VCaP (cell line): Measurements from ENCODE around the gene PSMG2.
"Not testable (repeated sequence)": the region's sequence is repeated elsewhere in the genome, so short reads cannot be mapped to it uniquely, and the experiment has no call there.

ENCODE experiments used
- H3K27ac ChIP-seq: fragments of 450-650 bp; 2 replicates; pipeline ENCODE4 v1.5.1; 2017
- TF ChIP-seq, protein P1 (sequence below): fragments of 450-650 bp; conservative IDR thresholded peaks from 2 replicates; pipeline ENCODE4 v1.5.1; 2017; ENCODE audit warnings: mild to moderate bottlenecking, moderate library complexity

PSMG2 gene

DNA sequence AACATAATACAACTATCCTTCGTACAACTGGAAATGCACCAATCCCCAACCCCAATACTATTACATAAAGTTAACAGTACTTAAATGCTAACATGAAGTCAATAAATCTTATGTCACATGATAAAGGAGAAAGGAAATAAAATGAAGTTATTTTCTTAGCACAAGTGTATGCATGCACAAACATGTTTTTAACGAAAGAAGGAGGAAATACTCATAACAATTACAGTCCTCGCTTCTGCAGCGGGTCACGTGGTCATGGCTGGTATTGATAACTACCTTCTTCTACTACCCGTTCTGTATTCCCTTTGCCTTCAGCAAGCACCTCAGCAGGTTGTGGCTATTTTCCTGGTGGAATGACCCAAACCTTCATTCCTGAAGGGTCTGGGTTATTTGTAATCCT is 51.7 kb downstream of the PSMG2 start:
- no peak overlapping the region for H3K27ac ChIP-seq
- TF ChIP-seq, protein P1, sequence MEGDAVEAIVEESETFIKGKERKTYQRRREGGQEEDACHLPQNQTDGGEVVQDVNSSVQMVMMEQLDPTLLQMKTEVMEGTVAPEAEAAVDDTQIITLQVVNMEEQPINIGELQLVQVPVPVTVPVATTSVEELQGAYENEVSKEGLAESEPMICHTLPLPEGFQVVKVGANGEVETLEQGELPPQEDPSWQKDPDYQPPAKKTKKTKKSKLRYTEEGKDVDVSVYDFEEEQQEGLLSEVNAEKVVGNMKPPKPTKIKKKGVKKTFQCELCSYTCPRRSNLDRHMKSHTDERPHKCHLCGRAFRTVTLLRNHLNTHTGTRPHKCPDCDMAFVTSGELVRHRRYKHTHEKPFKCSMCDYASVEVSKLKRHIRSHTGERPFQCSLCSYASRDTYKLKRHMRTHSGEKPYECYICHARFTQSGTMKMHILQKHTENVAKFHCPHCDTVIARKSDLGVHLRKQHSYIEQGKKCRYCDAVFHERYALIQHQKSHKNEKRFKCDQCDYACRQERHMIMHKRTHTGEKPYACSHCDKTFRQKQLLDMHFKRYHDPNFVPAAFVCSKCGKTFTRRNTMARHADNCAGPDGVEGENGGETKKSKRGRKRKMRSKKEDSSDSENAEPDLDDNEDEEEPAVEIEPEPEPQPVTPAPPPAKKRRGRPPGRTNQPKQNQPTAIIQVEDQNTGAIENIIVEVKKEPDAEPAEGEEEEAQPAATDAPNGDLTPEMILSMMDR: no peak

DNA sequence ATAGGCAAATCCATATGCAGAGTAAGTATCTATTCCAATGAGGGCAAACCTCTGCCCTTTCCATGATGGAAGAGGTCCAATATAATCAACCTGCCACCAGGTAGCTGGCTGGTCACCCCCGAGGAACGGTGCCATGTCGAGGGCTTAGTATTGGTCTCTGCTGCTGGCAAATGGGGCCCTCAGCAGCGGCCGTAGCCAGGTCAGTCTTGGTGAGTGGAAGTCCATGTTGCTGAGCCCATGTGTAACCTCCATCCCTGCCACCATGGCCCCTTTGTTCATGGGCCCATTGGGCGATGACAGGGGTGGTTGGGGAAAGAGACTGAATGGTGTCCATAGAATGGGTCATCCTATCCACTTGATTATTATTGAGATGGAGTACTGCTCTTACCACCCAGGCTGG is 52.8 kb downstream of the PSMG2 start:
- not testable (repeated sequence) for H3K27ac ChIP-seq

DNA sequence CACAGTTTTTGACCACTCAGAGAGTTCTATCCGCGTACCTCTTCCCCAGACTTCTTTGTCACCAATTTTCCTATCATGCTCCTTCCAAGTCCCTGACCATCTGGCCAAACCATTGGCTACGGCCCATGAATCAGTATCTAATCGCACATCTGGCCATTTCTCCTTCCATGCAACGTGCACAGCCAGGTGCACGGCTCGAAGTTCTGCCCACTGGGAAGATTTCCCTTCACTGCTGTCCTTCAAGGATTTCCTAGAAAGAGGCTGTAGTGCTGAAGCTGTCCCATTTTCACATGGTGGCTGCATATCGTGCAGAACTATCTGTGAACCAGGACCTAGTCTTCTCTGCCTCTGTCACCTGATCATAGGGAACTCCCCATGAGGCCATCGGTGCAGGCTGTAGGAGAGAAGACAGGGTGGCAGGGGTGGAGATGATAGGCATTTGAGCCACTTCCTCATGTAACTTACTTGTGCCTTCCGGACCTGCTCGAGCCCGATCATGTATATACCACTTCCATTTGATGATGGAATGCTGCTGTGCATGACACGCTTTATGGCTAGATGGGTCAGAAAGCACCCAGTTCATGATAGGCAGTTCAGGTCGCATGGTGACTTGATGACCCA is 53.9 kb downstream of the PSMG2 start:
- H3K27ac ChIP-seq: not testable (repeated sequence)

DNA sequence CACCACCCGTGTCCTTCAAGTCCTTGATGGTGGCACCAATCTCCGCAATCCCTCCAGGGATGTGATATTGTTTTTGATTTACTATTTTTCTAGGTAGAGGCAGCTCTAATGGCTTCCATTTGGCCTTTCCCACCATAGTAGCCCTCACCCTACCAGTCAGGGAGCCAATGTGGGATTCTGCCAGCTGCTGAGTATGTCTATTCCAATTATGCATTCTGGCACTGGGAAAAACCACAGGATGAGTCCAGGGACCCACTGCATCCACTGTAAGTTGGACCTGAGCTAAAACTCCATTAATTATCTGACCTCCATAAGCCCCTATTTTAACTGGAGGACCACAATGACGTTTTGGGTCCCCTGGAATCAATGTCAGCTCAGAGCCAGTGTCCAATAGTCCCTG is 55.7 kb downstream of the PSMG2 start:
- not testable (repeated sequence) for H3K27ac ChIP-seq

DNA sequence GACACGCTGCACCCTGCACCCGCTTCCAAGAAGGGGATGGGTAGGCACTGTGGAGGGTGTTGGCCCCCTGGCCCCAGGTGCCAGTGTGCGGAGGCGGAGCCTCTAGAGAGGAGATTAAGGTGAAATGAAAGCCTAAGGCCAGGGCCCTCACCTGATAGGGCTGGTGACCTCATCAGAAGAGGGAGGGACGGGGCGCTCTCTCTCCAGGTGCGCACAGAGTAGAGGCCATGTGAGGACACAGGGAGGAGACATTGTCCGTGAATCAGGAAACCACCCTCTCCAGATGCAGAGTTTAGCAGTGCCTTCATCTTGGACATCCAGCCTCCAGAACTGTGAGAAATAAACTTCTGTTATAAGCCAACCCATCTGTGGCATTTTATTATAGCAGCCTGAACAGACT is 62.3 kb downstream of the PSMG2 start:
- TF ChIP-seq, protein P1: no peak
- H3K27ac ChIP-seq: no peak overlapping the region

DNA sequence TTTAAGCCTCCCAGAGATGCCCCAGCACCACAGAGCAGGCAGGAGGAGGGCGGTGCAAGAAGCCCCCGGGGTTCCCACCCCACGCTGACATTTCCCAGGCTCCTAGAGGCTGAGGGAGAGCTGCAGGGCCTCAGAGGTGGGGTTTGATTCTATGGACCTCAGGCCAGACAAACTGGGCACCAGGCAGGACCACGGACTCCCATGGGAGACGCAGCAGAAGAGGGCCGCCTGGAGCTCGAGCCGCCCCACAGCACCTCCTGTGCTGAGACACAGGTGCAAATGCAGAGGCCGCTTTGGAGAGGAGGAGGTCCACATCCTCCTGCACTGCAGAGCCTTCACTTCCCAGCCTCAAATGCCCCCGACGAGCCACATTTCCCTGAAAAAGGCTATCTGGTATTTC is 62.7 kb downstream of the PSMG2 start:
- TF ChIP-seq, protein P1: no peak
- no peak overlapping the region for H3K27ac ChIP-seq

DNA sequence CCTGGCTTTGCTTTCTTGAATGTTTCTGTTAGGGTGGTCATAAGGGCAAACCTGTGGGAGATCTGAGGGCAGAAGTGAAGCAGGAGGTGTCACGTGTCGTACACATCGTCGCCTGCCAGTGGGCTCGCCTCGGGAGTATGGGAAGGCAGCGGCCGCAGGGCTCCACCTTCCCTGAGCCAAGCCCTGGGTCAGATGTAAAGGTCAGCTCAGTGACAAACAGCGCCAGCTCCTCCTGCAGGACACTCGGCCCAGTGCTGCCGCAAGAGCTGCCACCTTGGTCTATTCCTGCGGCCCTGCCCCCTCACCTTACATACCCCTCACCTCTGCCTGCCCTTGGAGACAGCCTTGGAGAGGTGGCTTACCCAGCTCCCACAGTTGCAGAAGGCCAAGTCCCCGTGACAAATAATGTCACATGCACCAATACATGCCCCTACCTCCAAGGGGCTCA is 64.2 kb downstream of the PSMG2 start:
- H3K27ac ChIP-seq: no peak overlapping the region
- TF ChIP-seq, protein P1: no peak

DNA sequence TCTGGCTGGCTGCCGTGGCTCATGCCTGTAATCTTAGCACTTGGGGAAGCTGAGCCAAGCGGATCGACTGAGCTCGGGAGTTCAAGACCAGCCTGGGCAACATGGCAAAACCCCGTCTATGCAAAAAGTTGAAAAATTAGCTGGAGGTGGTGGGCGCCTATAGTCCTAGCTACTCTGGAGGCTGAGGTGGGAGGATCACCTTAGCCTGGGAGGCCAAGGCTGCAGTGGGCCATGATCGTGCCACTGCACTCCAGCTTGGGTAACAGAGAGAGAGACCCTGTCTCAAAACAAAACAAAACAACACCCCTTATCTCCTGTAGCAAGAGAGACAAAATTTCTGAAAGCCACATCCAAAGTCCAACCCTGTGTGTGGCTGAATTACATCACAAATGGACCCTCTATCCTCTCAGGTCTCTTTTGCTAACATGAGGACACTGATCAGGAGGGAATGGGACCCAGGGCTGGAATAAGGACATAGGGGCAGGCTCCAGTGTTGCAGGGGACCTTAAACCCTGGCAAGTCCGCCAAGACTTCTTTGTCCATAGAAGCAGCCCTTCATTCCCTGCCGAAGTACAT is 64.8 kb downstream of the PSMG2 start:
- no peak overlapping the region for H3K27ac ChIP-seq
- TF ChIP-seq, protein P1: no peak

DNA sequence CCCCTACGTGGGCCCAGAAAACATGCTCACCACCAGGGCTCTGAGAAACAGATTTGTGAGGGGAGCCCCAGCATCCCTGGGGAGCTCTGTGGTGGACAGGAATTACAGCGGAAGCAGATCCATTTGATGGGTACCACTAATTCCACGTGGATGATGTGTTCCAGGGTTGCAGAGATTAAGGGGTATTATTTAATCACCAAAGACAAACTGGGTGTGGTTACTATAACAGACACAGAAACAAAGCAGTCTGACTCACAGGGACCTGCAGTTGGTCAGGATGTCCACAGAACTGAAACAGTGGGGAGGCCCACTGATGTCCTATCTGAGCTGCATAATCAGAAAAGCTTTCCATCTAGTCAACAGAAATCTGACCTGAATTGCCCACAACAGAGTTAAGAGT is 65.8 kb downstream of the PSMG2 start:
- TF ChIP-seq, protein P1: no peak
- H3K27ac ChIP-seq: no peak overlapping the region
